Stimulated activated CD8-positive, alpha-beta memory T cell treated with anti-CD3 and anti-CD28 coated beads, Interleukin-4, amount 100 ng/mL, for 48 hours (primary cell): Measurements from ENCODE around the gene DSE.
"Not testable (repeated sequence)": the region's sequence is repeated elsewhere in the genome, so short reads cannot be mapped to it uniquely, and the experiment has no call there.

Experiments used
- DNase-seq: peaks from one replicate; pipeline ENCODE4 v3.0.0-alpha.2; 2020

The DSE gene

DNA sequence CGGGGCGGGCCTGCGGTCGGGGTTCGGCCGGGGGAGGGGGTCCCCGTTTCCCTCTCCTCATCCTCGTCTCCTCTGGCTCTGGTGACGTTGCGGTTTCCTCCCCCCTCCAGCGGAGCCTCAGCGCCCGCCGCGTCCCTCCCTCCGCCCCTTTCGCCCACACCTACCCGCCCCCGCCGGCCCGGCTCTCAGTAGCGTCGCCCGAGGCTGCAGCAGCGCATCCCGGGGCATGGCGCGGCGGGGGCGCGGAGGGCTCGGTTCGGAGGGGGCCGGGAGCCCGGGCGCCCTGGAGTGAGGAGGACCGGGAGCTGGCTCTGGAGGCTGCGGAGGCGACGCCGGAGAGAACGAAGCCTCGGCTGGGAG is at the start of gene DSE:
Gene DSE, plus strand, starts transcription at position 188 of the 360 bp plus-strand sequence. CDS start 28,304 bp downstream, outside the sequence.
- peak; percentile 70 for DNase-seq

- DNase-seq, result not testable (repeated sequence)
Measured at GRCh38 chr6:116321933-116322332, 48.8 kb upstream of the DSE start.

GRCh38 chr6:116323863-116324262 is 46.9 kb upstream of the DSE start:
- DNase-seq, result no peak

DNA sequence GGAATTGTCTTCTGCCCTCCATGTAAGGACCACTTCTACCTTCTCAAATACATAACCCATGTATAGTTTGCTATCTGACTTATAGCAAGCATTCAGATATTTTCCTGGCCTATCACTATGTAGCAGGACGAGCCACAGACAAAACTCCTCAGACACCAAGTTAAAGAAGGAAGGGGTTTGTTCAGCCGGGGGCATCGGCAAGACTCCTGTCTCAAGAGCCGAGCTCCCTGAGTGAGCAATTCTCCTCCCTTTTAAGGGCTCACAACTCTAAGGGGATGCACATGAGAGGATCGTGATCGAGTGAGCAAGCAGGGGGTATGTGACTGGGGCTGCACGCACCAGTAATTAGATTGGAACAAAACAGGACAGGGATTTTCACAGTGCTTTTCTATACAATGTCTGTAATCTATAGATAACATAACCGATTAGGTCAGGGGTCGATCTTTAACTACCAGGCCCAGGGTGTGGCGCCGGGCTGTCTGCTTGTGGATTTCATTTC is 45.1 kb upstream of the DSE start:
- DNase-seq, result not testable (repeated sequence)

DNA sequence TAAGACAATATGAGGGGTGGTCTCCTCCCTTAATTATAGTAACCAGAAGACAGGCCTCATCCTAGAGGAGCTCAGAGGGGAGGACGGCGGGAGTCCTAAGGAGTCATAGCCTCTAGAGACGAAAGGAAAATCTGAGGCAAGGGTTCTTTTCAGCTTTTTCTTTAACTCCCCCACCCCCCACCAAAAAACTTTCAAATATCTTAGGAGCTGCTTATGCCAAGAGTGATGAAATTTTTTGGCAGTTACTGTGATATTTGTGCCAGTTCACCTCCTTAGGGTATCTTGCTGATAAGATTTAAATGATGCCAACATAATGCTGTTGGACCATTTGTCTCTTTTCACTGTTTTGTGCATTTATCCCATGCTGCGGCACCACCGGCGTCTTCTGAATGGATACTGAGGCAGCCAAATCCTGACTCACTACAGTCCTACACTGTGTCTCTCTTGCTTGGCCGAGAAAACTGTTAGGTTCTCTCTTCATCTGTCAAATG is 44.5 kb upstream of the DSE start:
- DNase-seq, result no peak

DNA sequence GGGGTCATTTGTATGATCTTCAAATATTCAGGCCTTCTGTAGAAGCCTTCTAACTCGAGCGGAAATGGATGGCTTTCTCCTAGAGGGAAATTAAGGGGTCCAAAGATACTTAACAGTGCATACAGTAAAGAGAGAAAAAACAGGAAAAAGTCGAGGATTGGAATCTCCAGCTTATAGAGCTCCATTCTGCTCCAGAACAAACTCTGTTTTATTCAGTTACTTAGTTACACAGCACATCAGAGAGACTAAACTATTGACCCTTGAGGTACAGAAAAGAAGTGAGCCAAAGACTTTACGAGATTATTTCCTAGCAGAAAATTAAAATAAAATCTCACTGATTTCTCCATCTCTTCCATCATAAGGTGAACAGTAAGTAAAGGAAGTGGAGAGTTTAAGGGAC is 43.8 kb upstream of the DSE start:
- no peak for DNase-seq

DNA sequence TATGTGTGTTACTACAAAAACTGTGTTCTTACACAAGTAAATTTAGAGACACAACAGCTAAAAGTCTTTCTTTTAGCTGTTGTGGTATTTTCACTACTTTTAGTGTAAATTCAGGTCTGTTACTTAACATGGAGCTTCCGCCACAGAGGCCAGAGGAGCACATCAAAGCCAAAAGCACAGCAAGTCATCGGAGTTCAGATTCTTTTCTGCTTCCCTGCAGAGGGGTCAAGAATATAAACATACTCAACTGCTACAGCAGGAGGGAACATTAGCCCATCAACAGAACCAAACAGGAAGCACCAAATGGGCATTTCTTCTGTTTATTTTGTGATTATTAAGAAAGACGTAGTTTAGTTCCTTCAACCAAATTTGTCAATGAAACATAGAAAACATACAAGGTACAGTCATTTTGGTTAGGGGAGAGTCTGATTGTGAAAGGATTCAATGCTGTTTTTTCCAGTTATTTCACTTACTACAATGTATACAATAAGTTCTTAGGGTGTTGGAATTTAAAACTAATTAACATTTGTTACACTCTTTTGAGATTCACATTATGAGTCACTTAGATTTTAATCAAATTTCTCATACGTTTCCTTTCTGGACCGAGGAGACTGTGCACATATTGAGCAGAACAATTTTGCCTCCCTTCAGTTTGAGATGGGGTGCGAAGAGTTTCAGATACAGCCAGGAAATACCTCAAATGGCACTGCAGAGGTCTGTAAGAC is 42.8 kb upstream of the DSE start:
- DNase-seq, result no peak

DNA sequence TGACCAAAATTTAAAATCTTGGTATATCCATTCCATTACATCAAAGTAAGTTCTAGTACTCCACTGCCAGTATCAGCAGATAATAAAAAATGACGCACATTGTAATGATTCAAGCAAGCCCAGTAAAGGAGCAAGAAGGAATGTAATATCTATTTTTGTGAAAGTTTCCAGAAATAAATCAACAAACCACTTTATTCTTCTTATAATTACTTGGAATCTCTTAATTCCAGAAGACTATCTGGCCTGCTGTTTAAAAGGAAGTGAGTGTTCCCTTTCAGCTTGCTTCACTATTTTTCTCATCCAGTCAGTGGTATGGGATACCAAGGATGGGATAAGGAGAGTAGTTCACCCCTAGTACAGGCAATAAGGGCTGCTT is 42.2 kb upstream of the DSE start:
- DNase-seq, result no peak

GRCh38 chr6:116329156-116329555 is 41.6 kb upstream of the DSE start:
- no peak for DNase-seq

DNA sequence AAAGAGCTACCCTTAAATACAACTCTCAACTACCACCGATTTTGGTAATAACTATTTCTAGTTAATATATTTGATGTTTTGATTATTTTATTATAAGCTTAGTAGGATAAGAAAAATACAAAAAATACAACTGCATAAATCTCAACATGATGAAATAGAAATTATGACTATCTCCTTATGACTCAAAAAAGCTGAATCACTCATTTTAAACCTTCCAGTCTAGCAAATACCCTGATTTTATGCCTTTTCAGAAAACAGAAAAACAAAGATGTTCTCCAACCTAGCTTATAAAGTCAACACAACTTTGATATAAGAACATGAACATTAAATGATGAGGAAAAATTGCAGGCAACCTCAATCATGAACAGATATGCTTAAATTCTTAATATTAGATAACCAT is 40.2 kb upstream of the DSE start:
- no peak for DNase-seq

DNA sequence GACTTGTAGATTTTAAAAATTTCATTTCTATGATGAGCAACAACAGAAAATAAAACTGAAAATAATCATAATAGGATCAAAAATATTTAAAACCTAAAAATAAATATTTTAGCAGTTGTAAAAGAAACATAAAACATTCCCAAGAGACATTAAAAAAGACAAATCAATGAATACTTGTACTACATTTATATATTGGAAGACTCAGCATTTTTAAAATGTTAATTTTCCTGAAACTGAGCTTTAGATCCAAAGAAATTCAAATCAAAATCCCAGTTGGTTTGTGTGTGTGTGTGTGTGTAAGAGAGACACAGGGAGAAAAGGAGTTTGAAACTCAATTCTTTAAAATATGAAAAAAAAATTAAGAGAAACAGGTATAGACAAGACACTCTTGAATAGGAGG is 38.7 kb upstream of the DSE start:
- no peak for DNase-seq

- DNase-seq, result not testable (repeated sequence)
Measured at GRCh38 chr6:116334638-116335409, 35.9 kb upstream of the DSE start.

GRCh38 chr6:116335612-116336215 is 35.0 kb upstream of the DSE start:
- no peak for DNase-seq

DNA sequence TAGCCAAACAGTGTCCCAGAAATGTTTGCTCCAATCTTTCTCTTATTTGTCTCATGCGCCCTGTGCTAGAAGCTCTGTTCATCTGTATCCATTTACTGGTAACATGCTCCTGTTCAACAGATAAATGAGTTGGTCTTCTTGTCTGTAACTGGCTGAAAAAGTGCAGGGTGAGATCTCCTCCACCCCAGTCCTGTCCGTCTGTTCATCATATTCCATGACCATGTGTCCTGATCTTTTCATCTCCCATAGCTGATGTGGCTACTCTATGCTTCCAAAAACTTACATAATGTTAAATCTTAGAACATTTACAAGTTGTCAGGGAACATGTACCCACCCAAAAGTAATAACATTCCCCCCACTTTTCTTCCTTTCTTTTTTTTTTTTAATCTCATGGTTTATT is 31.8 kb upstream of the DSE start:
- no peak for DNase-seq

- not testable (repeated sequence) for DNase-seq
Measured at GRCh38 chr6:116340625-116341024, 30.1 kb upstream of the DSE start.

DNA sequence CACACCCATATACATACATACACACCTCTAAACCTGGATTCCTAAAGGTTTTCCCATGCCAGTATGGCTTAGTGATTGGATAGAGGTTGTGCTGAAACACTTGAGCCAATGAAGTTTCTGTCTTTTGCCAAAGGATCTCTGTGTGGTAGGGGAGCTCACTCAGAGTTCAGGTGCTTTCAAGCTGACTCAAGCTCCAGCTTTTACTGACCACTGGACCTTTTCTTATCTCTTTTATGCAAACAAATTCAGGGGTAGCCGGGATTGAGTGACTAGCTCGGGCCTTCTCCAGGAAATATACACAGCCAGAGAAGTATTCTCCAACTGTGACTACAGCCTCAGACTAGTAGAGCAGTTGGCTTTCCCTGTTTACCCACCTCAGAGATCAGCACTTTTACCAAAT is 21.5 kb upstream of the DSE start:
- DNase-seq, result no peak

- DNase-seq, result no peak
Measured at GRCh38 chr6:116351101-116351500, 19.6 kb upstream of the DSE start.

DNA sequence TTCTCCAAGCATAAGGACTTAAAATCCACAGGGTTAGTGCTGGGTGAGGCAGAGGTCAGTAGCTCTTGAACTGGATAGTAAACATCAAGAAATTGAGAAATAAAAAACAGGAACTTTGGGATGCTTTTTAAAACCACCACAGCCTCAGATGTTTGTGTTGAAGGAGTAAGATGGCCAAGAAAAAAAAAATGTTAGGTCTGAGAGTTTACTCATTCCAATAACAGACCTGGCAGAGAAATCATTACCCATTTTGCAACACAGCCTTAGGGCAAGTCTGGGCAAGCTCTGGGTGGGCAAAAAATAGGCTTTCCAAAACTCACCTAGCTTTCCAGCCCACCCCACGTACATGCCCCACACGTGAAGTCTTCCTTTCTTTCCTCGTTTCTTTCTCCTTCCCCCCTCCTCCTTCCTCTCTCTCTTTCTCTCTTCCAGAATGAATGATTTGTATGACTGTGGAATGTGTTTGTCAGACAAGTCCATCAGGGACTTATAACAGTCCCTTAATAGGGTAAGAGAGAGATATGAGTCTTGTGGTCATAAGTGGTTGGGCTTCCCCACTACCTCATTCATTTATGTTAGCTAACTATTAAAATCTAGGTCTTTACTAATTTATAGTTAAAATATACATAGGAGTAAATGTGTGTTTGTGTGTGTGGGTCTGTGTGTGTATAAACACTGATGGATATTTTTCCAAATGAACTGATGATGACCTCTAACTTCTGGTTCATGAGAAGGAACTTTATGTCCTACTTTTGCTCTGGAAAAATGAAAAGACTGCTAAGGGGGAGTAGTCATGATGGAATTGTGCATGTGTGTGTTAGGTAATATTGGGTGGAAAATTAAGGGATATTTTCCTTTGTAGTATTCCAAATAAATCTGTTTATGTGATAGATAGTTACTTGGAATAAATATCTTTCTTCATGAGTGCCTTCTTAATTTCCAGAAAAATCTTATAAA is 18.0 kb upstream of the DSE start:
- DNase-seq, result no peak

DNA sequence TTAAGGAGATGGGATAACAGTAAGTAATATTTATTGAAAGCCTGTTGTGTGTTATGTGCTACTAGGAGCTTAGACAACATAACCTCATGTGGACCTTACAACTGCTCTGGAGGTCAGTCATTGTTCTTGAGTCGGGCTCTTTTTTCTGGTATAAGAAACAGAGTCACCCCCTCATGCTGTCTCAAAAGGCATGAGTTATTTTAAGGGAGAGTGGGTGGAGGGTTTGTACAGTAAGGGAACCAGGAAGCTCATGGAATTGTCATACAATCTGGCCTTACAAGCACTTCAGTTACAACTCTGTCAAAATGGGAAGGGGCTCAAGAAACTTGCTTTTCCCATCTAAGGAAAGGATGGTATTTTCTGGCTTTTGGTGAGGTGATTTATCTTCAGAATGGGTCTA is 16.5 kb upstream of the DSE start:
- DNase-seq, result no peak

DNA sequence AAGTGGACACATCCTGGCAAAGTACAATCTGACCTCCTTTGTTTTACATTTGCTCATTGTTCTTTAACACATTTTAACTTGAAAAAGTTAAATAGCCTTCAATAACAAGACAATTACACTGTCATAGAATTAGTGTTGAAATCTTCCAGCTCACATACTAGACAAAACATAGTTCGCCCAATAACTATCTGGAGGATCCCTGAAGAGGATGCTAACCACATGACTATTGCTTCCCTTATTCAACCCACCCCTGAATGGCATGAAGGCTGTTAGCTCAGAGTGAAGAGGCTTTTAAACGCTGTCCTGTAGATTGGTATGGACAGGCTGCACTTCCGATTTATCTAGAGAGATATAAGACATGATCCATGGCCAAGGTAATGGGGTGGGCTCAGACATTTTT is 15.0 kb upstream of the DSE start:
- DNase-seq, result no peak

GRCh38 chr6:116359131-116359530 is 11.6 kb upstream of the DSE start:
- DNase-seq, result no peak

DNA sequence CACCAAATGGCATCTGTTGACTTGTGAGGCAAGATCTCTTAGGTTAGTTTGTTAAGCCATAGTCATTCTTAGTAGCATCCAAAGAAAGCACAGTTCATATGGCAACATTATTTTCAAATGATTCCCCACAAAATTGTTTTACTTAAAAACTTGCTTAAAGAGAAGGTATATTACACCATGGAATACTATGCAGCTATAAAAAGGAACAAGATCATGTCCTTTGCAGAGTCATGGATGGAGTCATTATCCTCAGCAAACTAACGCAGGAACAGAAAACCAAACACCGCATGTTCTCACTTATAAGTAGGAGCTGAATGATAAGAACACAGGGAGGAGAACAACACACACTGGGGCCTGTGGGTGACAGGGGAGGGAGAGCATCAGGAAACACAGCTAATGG is 10.9 kb upstream of the DSE start:
- no peak for DNase-seq

DNA sequence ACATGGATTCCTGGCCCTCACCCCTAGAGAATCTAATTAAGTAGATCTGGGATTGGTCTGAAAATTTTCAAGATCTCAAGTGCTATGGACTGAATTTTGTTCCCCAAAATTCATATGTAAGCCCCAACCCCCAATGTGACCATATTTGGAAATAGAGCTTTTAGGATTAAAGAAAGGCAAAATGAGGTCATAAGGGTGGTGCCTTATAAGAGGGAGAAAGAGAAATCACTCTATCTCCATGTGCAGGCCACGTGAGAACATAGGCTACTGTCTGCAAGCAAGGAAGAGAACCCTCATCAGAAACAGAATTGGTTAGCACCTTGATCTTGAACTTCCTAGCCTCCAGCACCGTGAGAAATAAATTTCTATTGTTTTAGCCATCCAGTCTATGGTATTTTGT is 8.5 kb upstream of the DSE start:
- DNase-seq, result no peak
